ENCODE results near the gene XXYLT1. TPM values are rescaled to one million over a fixed set of nuclear protein-coding genes. Genes with fewer than 3 reads are reported as not detected.

The XXYLT1 gene
- total RNA-seq, 1 experiment from 2014 or later = 29.2 TPM

GRCh38 chr3:195178124-195178910 is 92.6 kb downstream of the XXYLT1 start:
- Mint-ChIP-seq H3K9me3 (ENCODE audit: low read depth, unreplicated experiment) (no peaks in the 10 kb centered on the region), H3K27ac (ENCODE audit: unreplicated experiment) (no peak overlapping the region), H3K4me1 (ENCODE audit: low read depth, unreplicated experiment) (no peaks in the 10 kb centered on the region), H3K36me3 (ENCODE audit: insufficient read depth, unreplicated experiment) (no peaks in the 10 kb centered on the region), H3K27me3 (ENCODE audit: unreplicated experiment) (no peaks in the 10 kb centered on the region), H3K4me3 (ENCODE audit: low read depth, unreplicated experiment) (no peak overlapping the region)
- DNase-seq = no peak
- no TSS peak for BruUV-seq (replicated peaks)
- TF ChIP-seq, protein P1, sequence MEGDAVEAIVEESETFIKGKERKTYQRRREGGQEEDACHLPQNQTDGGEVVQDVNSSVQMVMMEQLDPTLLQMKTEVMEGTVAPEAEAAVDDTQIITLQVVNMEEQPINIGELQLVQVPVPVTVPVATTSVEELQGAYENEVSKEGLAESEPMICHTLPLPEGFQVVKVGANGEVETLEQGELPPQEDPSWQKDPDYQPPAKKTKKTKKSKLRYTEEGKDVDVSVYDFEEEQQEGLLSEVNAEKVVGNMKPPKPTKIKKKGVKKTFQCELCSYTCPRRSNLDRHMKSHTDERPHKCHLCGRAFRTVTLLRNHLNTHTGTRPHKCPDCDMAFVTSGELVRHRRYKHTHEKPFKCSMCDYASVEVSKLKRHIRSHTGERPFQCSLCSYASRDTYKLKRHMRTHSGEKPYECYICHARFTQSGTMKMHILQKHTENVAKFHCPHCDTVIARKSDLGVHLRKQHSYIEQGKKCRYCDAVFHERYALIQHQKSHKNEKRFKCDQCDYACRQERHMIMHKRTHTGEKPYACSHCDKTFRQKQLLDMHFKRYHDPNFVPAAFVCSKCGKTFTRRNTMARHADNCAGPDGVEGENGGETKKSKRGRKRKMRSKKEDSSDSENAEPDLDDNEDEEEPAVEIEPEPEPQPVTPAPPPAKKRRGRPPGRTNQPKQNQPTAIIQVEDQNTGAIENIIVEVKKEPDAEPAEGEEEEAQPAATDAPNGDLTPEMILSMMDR (IDR thresholded peaks at IDR 0.05; ENCODE audit: unreplicated experiment) = no peak
- CTCF ChIA-PET = no interaction called here
- intact Hi-C loops (cut with micrococcal nuclease; ENCODE audit: unreplicated experiment) = no loop called here

- no peaks in the 10 kb centered on the region for H3K9me3 Mint-ChIP-seq (ENCODE audit: low read depth, unreplicated experiment)
- H3K27ac Mint-ChIP-seq (ENCODE audit: unreplicated experiment) = no peak overlapping the region
- H3K27me3 Mint-ChIP-seq (ENCODE audit: unreplicated experiment) = no peaks in the 10 kb centered on the region
- no peak for DNase-seq
- no peak overlapping the region for H3K4me3 Mint-ChIP-seq (ENCODE audit: low read depth, unreplicated experiment)
- no peaks in the 10 kb centered on the region for H3K36me3 Mint-ChIP-seq (ENCODE audit: insufficient read depth, unreplicated experiment)
- TF ChIP-seq, protein P1 (IDR thresholded peaks at IDR 0.05; ENCODE audit: unreplicated experiment) = no peak
- H3K4me1 Mint-ChIP-seq (ENCODE audit: low read depth, unreplicated experiment) = no peaks in the 10 kb centered on the region
- no TSS peak for BruUV-seq (replicated peaks)
- intact Hi-C loops (cut with micrococcal nuclease; ENCODE audit: unreplicated experiment) = no loop called here
- CTCF ChIA-PET = no interaction called here
These were observed 93.4 kb downstream of the XXYLT1 start for GRCh38 chr3:195177422-195178123.

DNA sequence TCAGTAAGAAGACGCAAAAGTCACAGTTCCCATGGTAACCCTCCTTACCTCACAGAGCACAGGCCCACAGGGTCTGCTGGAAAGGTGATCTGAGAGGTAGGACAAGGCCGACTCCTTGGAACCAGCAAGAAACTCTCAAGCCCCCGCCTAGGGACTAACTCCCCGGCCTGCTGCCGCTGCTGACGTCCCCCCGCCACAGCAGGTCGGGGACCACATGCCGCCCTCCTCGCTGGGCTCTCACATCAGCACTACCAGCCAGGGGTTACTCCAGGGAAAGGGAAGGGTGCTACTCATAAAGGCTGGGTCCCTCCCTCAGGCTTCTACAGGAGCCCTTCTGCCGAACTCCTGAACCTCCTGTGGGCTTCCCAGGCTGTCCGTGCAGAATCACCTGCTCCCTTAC is 94.2 kb downstream of the XXYLT1 start:
- intact Hi-C loops (cut with micrococcal nuclease; ENCODE audit: unreplicated experiment) = no loop called here
- no peaks in the 10 kb centered on the region for H3K27me3 Mint-ChIP-seq (ENCODE audit: unreplicated experiment)
- CTCF ChIA-PET = interaction anchor here (0.6 kb wide), 1 partner anchor 119 kb away, joined by 4 read pairs; no protein-coding TSS in a partner anchor
- H3K4me3 Mint-ChIP-seq (ENCODE audit: low read depth, unreplicated experiment) = no peak overlapping the region
- BruUV-seq (replicated peaks) = no TSS peak
- DNase-seq = no peak
- no peaks in the 10 kb centered on the region for H3K9me3 Mint-ChIP-seq (ENCODE audit: low read depth, unreplicated experiment)
- H3K4me1 Mint-ChIP-seq (ENCODE audit: low read depth, unreplicated experiment) = no peaks in the 10 kb centered on the region
- no peak overlapping the region for H3K27ac Mint-ChIP-seq (ENCODE audit: unreplicated experiment)
- TF ChIP-seq, protein P1 (IDR thresholded peaks at IDR 0.05; ENCODE audit: unreplicated experiment) = no peak
- H3K36me3 Mint-ChIP-seq (ENCODE audit: insufficient read depth, unreplicated experiment) = no peaks in the 10 kb centered on the region

DNA sequence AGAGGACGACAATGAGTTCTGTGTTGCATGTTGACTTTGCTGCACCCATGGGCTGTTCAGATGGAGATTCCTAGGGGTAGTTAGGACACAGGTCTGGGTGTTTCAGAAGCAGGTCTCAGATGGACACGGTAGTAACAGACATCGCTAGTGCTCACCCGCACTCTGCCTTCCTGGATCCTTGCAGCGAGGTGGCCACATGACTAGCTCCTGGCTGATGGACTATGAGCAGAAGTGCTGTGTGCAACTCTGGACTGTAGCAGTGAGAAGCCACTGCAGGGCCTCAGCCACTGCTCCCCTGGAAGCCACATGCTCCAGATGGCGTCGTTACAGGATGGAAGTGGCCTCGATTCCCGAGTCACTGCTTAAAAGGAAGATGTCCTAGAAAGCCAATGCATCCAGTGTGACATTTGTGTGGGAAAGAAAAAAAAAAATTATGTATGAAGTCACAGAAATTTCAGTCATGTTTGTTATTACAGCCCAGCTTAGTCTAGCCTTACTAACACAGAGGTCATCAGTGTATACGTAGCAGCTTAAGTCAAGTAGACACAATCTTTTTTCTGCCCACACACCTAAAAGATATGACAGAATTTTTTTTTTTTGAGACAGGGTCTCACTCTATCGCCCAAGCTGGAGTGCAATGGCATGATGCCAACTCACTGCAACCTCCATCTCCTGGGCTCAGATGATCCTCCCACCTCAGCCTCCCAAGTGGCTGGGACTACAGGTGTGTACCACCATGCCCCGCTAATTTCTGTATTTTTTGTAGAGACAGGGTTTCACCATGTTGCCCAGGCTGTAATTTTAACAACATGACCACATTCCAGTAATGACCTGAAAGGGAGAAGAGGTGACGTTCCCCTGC is 95.3 kb downstream of the XXYLT1 start:
- intact Hi-C loops (cut with micrococcal nuclease; ENCODE audit: unreplicated experiment) = no loop called here
- Mint-ChIP-seq H3K27ac (ENCODE audit: unreplicated experiment) (no peak overlapping the region), H3K4me1 (ENCODE audit: low read depth, unreplicated experiment) (no peaks in the 10 kb centered on the region), H3K36me3 (ENCODE audit: insufficient read depth, unreplicated experiment) (no peaks in the 10 kb centered on the region), H3K27me3 (ENCODE audit: unreplicated experiment) (no peaks in the 10 kb centered on the region), H3K4me3 (ENCODE audit: low read depth, unreplicated experiment) (no peak overlapping the region), H3K9me3 (ENCODE audit: low read depth, unreplicated experiment) (no peaks in the 10 kb centered on the region)
- BruUV-seq (replicated peaks) = no TSS peak
- TF ChIP-seq, protein P1 (IDR thresholded peaks at IDR 0.05; ENCODE audit: unreplicated experiment) = no peak
- CTCF ChIA-PET = interaction anchor here (0.7 kb wide), 1 partner anchor 92 kb away, joined by 3 read pairs; no protein-coding TSS in a partner anchor
- no peak for DNase-seq
